Activated naive CD4-positive, alpha-beta T cell treated with anti-CD3 and anti-CD28 coated beads, Interleukin-2, amount 10 ng/mL, durations not matched to agents 5 hours and 36 hours (primary cell): Measurements from ENCODE around the gene SMIM31. TPM values are rescaled to one million over a fixed set of nuclear protein-coding genes. Genes with fewer than 3 reads are reported as not detected.

Source experiments
- total RNA-seq, 2 experiments: library from RNA; stranded (reverse); gene quantifications; one replicate each; pipeline ENCODE4 v1.2.3, GENCODE V29; 2021

Gene SMIM31
- not detected for total RNA-seq

GRCh38 chr4:164753873-164754488 lies at the start of gene SMIM31:
SMIM31 (plus strand) TSS chr4:164754131; CDS start chr4:164770444, 16,313 bp downstream.

Other genes with a start within 250 kb of the SMIM31 start
- not detected for gene APELA, start 123.0 kb downstream of the SMIM31 start, total RNA-seq
- gene TRIM61, start 223.5 kb downstream of the SMIM31 start, total RNA-seq, result 1 to 10 TPM; 1.2 to 1.9 TPM